Measurements from ENCODE around the gene PRKCE.

- TF ChIP-seq POLR2AphosphoS5 (IDR thresholded peaks at IDR 0.05; ENCODE audit: borderline replicate concordance, low read depth, low read length) = no peak
- TF ChIP-seq EZH2 (IDR thresholded peaks at IDR 0.05) = no peak
- no peak for TF ChIP-seq FOXP2 (optimal IDR thresholded peaks at IDR 0.05; ENCODE audit: control extremely low read depth, extremely low read length, insufficient read depth)
These were observed 331.7 kb downstream of the PRKCE start for GRCh38 chr2:45983213-45983612.
